OCI-LY7 (cell line): Measurements from ENCODE around the gene MYLK.

Source experiments
- CTCF ChIP-seq: fragments of 200-600 bp; sonication (generic); conservative IDR thresholded peaks from 2 replicates; pipeline ENCODE4 v1.5.1; 2014; ENCODE audit warnings: mild to moderate bottlenecking, antibody characterized with exemption, low read length, moderate library complexity, mixed read lengths
- EZH2phosphoT487 ChIP-seq: fragments of 200-600 bp; sonication (generic); IDR thresholded peaks from 2 replicates; pipeline ENCODE4 v1.6.1; 2018; ENCODE audit warnings: low read depth, borderline replicate concordance, mild to moderate bottlenecking, mixed run types, antibody characterized with exemption, low read length, moderate library complexity, mixed read lengths

DNA sequence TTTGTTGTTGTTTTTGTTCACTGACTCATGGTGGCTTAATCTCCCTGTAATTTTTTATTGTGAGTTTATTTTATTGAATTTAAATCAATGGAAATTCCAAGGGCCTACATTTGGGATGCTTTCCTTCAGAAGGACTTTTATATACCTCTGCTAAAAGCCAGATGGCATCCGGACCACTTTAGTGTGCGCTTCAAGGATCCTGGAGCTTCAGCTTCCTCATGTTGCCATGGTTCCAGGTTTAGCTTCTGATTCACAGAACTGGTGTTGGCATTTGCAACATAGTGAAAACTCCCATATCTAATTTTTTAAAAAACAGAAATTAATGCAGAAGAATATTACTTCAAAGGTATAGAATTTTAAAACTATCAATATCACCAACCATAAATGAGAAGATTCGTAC, 290.8 kb downstream of the MYLK start:
- TF ChIP-seq CTCF (no peak), EZH2phosphoT487 (no peak)
